DMS153 treated with DMSO at 0.1 percent for 48 hours (cell line): ENCODE results near the gene KLF1.

ENCODE experiments used
- DNase-seq: peaks from one replicate; lab custom pipeline; 2025; ENCODE audit not compliant: unreplicated experiment; lab: John Stamatoyannopoulos, UW

Gene KLF1

GRCh38 chr19:12838886-12839756, 47.9 kb downstream of the KLF1 start:
- no peak for DNase-seq

- DNase-seq: peak; percentile 12
Observed at GRCh38 chr19:12838182-12838885, 48.7 kb downstream of the KLF1 start, which contains the start of gene MAST1. Gene MAST1 (plus strand): TSS chr19:12838515. CDS start chr19:12838573, 58 bp downstream.

- no peak for DNase-seq
Observed at GRCh38 chr19:12837225-12837624, 49.8 kb downstream of the KLF1 start.

- DNase-seq: no peak
Observed at GRCh38 chr19:12836529-12836863, 50.5 kb downstream of the KLF1 start.

GRCh38 chr19:12834976-12835757, 51.8 kb downstream of the KLF1 start:
- DNase-seq: peak; percentile 52

- DNase-seq: no peak
Observed at GRCh38 chr19:12834566-12834943, 52.4 kb downstream of the KLF1 start, which contains the start of gene RTBDN. Gene RTBDN (minus strand): TSS chr19:12834579. CDS start chr19:12829979, 4,600 bp downstream.
